GM18870 (cell line): ENCODE data around the gene TAF1C.

Experiments used
- ATAC-seq: cut with Tn5 transposase; IDR thresholded peaks from one replicate; pipeline ENCODE4 v1.9.1; 2021; ENCODE audit warnings: moderate library complexity; ENCODE audit not compliant: unreplicated experiment

TAF1C gene

DNA sequence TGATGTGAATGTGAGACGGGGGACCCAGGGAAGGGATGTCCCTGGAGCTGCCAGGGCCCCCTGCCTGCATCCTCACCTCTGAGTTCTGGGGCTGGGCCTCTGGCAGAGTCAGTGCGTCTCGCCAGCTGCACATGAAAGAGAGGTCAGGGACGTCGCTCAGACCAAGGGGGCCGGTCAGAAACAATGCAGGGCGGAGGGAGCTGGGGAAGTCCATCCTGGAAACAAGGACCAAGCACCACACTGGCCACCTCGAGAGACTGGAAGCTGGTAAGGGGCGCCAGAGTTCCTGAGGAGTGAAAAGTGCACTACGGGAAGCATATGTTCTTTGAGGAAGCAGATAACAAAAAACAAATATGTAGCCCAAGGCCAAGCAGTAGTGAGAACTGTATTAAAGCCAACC, 2.1 kb downstream of the TAF1C start:
- ATAC-seq: no peak

DNA sequence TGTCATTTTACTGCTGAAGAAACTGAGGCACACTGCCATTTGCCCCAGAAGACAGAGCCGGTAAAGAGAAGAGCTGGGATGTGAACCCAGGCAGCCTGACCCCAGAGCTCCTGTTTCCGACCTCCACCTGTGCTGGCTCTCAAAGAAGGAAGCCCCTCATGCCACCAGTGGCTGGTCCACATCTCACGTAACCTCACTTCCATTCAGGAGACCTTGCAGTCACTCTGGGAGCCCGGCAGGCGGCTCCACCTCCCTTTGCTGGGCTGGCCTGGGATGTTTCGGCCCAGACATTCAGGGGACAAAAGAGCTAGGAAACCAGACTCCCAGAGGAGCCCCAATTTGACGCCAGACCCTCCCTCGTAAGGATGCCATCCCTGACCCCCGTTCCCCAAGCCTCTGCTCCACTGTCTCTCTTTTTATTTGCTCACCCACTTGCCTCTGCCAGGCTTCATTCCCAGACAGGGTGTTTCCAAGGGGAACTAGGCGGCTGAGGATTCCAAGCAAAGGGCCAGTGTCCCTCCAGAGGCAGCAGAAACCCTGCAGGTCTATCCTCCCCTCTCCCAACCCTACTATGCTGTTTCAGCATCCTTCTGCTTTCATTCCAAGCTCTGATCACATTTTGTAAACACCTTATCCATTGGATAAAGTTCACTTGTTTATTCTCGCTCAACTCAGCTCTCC, 2.8 kb downstream of the TAF1C start:
- ATAC-seq: no peak

DNA sequence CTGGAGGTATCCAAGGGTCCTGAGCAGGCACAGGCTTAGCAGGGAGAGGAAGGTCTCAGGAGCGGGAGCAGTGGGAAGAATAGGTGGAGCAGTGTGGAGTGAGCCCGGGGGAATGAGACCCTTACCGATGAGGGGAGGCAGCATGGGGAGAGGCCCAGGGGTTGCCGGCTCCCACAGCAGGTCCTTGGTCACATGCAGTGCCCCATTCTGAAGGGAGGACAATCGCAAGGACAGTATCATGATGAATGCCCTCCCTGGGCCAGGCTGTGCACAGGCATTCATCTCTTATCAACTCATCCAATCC, 3.3 kb downstream of the TAF1C start:
- ATAC-seq: no peak

DNA sequence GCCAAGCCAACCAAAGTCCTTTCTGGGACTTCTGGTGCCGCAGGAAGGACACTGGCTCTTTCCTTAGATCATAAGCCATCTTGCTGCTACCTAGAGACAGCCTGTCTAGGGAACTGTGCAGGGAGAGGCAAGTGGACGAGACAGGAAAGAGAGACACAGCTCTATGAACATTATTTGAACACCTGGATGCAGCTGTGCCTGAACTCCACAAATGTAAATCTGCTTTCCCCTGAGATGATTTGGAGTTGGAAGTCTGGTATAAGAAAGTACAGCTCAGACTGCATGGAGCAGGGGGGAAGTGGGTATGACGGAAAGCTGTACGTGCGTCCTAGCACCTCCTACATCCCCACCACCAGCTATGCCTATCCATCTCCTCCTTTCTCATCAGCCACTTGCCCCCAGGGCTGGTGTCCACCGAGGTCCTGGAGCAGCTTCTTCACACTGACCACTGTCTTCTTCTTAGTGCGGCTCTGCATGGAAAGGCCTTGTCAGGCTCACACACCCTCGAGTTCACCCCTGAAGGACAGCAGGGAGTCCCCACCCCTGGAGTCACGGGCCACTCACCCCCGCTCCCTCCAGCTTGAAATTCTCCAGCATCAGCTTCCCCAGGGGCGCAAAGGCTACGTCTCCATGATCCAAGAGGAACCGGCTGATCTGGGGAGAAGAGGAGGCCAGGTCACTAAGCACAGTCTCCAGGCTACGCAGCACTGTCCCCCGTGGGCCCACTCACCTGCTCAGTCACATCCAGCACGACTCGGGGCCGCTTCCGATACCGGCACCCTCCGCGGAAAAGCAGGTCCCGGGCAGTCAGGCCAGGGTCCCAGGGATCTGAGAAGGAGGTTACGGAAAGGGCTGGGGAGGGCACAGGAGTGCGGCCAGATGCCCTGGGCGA, 3.9 kb downstream of the TAF1C start:
- no peak for ATAC-seq

DNA sequence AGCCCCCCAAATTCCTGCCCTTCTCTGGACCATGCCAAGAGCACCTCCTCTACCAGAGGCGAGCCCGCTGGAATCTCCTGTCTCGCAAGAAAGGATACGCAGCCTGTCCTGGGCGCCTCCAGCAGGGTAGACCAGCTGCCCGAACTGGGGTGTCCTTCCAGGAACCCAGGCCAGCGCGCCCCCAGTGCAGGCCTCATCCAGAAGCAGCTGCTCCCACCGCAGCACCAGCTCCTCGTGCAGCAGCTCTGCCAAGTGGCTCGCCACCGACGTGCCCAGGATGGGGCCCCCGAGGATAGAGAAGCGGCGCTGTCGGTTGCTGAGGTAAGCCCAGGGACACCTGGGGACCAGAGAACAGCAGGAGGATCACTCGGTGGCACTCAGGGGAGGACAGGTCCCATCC, 4.8 kb downstream of the TAF1C start:
- no peak for ATAC-seq

DNA sequence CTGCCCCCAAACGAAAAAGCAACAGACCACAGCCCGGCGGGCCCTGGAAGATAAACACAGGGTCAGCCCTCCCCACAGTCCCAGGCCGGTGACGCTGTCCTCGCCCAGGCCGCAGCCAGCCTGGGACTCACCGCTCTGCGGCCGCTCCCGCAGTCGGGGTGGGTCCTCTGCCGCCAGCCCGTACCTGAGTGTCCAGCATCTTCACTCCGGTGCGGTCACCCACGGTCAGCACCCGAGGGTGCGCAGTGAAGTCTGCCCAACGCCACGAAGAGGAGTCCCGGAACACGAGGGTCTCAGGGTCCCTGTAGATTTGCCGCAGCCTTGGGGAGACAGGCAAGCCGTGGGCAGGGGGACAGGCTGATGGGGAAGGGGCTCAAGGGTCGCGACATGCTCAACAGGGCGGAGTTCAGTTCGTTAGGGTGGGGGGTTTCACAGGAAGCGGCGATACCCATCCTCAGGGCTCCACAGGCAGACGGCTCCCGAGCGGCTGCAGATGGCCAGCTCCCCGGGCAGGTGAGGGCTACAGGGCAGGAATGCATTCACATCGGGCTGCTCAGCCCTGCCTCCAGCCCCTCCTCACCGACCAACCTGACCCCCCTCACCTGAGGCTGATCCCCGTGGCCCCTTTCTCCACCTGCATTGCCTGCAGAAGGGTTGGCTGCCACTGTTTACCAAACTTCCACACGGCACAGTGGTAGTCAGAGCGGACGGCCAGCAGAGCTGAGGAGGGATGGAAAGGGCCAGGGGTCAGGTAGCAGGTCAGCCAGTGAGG, 5.5 kb downstream of the TAF1C start:
- no peak for ATAC-seq

DNA sequence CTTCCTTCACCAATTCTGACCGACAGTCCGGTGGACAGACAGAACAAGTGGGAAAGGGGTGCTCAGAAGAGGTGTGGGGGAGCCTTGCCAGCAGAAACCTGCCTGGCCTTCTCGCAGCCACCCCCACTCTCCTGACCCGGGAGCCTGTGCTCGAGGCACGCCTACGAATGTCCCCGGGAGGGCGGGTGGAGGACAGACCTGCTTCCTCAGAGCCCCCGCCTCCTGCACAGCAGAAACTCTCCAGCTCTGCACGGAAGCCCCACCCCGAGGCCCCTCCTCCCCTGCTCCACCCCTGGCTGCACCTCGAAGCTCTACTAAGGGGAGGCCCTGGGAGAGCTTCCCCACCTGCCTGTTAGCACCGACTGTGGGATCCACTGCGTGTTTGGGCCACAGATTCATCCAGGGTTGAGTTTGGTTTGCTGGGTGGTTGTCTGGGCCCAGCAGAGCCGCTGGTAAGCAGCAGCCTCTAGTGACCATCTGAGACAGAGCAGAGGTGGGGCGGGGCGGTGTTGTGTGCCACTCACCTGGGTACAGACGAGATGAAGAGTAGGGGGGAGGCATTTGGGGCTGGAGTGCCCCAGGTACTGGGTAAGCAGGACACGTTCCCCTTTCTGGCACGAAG, 6.2 kb downstream of the TAF1C start:
- ATAC-seq: no peak

DNA sequence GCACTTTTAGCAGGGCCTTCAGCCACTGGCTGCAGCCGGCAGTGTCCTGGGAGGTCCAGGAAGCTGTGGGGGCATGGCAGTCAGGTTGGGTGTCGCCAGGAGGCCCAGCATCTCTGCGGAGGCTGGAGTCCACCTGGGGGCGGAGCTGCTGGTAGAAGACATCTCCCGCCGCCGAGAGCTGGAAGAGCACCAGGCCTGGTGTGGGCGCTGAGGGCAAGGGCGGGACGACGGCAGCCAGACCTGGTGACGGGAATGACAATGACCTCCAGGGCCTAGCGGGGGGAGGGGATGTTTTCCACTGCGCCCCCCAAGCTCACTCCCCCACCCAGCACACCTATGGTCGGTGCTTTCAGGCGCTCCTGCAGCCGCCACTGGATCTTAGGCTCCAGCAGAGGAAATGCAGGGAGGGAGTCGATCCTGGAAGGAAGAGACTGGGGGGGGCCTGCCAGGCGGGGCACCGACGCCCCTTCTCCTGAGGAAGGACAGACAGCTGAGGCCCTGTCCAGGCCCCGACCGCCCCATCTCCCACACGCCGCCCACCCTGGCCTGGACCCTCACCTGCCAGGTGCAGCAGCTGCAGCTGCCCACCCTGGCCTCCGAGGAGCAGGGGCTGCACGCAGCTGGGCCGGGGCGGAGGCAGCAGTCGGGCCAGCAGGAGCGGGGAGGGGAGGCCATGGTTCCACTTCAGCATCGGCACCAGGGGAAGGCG, 7.1 kb downstream of the TAF1C start:
- ATAC-seq: no peak

DNA sequence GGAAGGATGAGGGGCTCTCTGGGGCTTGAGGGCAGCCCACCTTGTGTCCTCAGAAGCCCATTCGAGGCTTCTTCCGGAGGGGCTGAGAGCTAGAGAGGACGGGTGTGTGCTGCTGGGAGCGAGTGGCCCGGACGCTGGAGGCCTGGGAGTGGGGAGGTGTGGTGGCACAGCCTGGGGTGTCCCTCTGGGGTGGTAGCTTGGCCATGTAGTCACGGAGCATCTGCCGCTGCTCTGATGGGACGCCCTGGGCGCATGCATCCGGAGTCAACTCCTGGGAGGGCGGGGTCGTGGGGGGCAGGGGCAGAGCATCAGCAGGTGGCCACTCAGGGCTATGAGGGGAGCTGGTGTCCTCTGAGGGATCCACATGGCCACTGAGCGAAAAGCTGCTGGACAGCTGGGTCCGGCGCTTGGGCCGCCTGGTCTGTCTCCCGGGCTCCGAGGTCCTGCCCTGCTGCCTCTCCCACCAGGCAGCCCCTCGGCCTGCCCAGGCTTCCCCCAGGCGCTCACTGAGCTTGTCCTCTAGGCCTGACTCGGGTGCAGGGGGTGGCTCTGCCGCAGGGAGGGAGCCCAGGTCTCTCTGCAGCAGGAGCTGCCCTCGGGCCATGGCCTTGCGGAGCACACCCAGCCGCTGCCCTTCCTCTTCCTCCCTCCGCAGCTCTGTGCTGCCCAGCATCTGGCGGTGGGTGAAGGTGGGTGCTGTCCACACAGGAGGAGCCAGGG, 7.8 kb downstream of the TAF1C start:
- ATAC-seq: no peak

DNA sequence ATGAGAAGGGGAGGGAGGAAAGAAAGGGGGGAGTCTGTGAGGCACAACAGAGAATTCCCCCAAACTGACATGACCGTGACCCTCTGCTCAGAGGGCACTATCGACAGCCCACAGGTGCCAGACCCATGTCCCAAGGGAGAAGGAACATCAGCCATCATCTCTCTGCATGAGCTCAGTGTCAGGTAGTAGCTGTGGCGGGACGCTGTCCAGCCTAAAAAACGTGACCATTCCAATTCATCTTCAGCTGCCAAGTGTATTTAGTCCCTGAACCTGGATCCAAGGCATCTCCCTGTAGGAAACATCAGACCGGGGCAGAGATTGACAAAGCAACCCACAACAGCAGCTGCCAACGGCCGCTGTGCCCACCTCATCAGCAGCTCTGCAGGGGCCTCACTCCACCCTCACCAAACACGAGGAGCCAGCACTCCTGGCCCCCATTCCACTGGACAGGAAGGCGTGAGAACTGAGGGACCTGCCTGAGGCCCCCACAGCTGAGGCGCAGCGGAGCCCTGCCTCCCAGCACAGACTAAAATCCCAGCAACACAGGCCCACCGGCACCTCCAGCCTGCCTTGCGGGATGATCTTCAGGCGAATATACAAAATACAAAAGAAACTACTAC, 8.6 kb downstream of the TAF1C start:
- ATAC-seq: no peak

DNA sequence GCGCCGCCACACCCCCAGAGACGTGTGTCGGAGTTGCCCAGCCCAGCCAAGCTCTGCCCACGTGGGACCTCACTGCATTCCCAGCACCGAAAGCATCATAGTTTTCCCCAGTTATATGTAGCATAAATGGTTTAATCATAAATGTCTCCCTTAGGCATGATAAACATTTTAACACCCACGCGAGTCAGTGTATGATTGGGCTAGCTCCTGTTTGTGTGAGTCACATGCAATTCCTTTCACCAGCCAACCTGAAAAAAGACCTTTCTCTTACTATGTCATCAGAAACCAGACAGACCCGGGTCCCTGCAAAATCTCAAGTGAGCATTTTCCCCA, 9.2 kb downstream of the TAF1C start:
- no peak for ATAC-seq

DNA sequence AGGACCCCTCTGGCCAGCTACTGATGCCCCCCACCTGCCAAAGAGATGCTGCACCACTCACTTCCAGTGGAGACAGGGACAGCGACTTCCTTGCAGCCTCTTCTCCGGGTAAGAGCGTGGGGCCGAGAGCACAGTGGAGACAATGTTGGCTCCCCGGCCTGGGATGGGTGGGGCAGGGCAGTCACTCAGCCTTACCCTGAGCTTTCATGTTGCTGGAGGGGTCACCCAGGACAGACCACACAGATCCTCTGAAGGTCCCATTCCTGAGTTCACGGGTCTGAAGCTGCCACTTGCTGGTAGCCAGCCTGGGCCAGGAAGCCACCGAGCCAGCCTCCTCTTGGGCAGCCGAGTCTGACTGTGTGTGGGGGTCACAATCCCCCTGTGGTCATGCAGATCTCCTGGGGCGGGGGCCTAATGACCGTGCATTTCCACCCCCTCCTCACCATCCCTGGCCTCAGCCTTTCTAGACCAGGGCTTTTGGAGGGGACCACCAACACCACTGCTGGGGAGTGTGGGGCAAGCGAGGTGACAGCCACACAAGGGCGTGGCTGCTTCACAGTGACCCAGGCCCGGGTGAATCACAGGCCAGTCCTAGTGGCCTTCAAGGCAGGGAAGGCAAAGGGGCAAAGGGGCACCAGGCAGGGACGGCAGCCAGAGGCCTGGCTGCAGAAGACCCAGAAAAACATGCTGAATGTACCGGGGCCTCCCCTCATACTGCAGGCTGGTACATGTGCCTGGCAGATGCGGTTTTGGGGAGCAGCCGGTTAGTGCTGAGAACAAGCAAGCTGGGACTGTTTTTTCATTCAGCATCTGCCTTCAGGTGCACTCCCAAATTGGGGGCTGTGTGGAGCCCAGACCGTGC, 10.4 kb downstream of the TAF1C start:
- no peak for ATAC-seq

DNA sequence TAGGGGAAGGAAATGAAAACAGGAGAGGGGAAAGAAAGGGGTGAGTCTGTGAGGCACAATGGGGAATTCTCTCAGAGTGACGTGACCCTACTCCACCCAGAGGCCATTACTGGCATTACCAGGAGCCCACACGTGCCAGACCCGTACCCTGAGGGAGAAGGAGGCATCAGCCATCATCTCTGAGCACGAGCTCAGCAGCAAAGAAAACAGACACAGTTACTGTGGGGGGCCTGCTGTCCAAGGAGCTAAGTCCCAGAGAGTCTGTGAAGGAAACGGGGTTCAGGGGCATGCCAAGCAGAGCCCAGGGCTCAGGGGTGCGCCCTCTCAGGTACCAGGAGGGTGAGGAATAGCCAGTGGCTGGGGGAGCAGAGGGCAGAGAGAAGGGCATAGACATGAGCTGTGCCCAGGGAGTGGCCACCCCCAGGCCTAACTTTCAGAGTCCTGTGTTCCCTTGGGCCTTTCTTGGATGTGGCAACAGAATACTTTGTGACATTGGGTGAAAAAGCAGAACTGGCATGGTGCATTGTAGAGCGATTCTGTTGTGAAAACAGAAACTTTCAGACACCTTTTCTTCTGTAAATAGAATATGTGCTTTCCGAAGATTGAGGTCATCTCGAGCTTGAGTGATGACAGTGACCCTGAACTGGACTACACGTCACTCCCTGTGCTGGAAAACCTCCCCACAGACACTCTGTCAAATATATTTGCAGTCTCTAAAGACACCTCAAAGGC, 11.3 kb downstream of the TAF1C start:
- ATAC-seq: peak; percentile 69

DNA sequence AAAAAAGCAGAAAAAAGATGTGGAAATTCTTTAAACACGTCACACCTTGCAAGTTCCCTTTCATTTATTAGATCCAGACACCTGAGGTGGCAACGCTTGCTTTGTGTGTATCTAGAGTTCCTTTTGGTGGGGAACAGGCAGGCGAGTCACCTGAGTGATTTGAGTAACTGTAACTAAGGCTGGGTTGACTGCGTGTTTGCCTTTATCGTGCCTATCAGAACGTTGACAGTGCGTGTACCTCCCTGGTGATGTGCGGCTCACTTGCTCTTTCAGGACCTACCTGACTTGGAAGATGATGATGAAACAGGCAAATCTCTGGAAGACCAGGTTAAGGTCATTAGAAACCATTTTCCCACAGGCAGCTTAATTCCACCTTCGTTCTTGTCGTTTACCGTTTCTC, 12.5 kb downstream of the TAF1C start:
- no peak for ATAC-seq

DNA sequence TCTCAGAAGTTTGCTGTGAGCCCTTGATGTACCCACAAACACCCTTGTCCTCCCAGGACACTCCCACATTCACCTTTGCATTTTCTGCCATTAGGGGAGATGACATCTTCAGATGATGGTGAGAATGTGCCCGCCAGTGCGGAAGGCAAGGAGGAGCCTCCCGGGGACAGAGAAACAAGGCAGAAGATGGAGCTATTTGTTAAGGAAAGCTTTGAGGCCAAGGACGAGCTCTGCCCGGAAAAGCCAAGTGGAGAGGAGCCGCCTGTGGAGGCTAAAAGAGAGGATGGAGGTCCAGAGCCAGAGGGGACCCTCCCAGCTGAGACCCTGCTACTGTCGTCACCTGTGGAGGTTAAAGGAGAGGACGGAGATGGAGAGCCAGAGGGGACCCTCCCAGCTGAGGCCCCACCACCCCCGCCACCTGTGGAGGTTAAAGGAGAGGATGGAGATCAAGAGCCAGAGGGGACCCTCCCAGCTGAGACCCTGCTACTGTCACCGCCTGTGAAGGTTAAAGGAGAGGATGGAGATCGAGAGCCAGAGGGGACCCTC, 17.0 kb downstream of the TAF1C start:
- no peak for ATAC-seq

DNA sequence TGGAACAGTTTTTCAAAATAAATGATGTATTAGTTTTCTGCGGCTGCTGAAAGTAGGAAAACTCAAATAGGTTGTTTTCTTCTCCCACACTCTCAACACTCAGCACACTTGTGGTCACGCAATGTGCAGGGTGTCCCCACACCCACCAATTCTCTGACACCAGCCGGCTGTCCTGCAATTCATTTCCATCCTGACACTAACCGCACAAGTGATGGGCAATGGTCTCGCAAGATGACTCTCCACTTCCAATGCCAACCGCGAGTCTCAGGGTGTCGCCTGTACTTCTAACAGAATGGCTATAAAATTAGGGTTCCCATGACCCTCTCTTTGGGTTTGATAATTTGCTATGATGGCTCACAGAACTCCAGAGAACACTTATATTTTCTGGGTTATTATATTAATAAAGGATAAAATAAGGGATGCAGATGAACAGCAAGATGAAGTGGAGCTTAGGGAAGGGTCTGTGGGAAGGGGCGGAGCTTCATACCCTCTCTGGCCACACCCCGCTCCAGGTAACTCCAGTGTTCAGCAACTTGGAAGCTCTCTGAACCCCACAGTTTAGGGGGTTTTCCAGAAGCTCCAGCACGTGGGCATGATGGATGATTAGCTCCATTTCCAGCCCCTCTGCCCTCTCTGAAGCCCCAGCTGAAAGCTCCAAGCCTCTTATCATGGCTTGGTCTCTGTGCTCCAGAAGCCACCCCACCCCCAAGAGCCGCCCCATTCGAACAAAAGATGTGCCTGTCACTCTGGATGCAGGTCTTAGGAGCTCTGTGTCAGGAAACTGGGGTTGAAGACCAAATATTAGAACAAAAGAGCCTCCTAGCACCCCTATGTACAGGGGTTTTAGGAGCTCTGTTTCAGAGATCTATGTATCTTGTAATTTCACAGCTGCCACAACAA, 19.8 kb downstream of the TAF1C start:
- ATAC-seq: no peak

DNA sequence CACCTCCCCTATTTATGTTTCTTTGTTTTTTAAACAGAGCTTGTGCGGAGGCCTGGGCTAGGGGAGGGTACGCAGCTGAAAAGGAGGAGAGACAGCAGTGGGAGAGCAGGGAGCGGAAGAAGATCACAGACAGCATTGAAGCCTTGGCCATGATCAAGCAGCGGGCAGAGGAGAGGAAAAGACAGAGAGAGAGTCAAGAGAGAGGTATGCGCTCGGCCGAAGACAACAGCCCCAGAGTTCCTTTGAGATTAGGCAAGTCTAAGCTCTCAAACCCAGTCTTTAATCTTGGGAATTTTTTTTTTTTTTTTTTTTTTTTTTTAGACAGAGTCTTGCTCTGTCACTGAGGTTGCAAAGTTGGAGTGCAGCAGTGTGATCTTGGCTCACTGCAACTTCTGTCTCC, 21.1 kb downstream of the TAF1C start:
- ATAC-seq: no peak
